GM18520 (cell line): Measurements from ENCODE around the gene BOD1L1.
A peak's percentile ranks its signal among the peaks of the same experiment; 100 is the strongest.

Experiments used
- ATAC-seq: cut with Tn5 transposase; IDR thresholded peaks from one replicate; pipeline ENCODE4 v1.9.1; 2021; ENCODE audit not compliant: unreplicated experiment

BOD1L1 gene

GRCh38 chr4:13626492-13627177 is 890 bp downstream of the BOD1L1 start:
- no peak for ATAC-seq

- ATAC-seq: no peak
These were observed 9.2 kb downstream of the BOD1L1 start for GRCh38 chr4:13618212-13618806.

- no peak for ATAC-seq
These were observed 9.7 kb downstream of the BOD1L1 start for GRCh38 chr4:13617801-13618200.

GRCh38 chr4:13616597-13616996 is 10.9 kb downstream of the BOD1L1 start:
- ATAC-seq: no peak

- peak; percentile 27 for ATAC-seq
These were observed 12.4 kb downstream of the BOD1L1 start for GRCh38 chr4:13615161-13615560.

GRCh38 chr4:13612569-13612968 is 15.0 kb downstream of the BOD1L1 start:
- no peak for ATAC-seq

- ATAC-seq: peak; percentile 97
These were observed 16.2 kb downstream of the BOD1L1 start for GRCh38 chr4:13611283-13611842.

- ATAC-seq: no peak
These were observed 22.2 kb downstream of the BOD1L1 start for GRCh38 chr4:13605330-13605729.

GRCh38 chr4:13601848-13602247 is 25.7 kb downstream of the BOD1L1 start:
- ATAC-seq: no peak

GRCh38 chr4:13601048-13601447 is 26.5 kb downstream of the BOD1L1 start:
- ATAC-seq: peak; percentile 71

GRCh38 chr4:13599159-13599558 is 28.4 kb downstream of the BOD1L1 start:
- ATAC-seq: no peak

GRCh38 chr4:13597604-13598003 is 29.9 kb downstream of the BOD1L1 start:
- no peak for ATAC-seq

GRCh38 chr4:13597141-13597540 is 30.4 kb downstream of the BOD1L1 start:
- no peak for ATAC-seq

GRCh38 chr4:13592220-13592619 is 35.3 kb downstream of the BOD1L1 start:
- no peak for ATAC-seq

- no peak for ATAC-seq
These were observed 36.8 kb downstream of the BOD1L1 start for GRCh38 chr4:13590766-13591165.

- no peak for ATAC-seq
These were observed 38.6 kb downstream of the BOD1L1 start for GRCh38 chr4:13588954-13589353.

- ATAC-seq: no peak
These were observed 43.0 kb downstream of the BOD1L1 start for GRCh38 chr4:13584481-13584880.

GRCh38 chr4:13580036-13580435 is 47.5 kb downstream of the BOD1L1 start:
- no peak for ATAC-seq

- no peak for ATAC-seq
These were observed 49.9 kb downstream of the BOD1L1 start for GRCh38 chr4:13577660-13578059.

- no peak for ATAC-seq
These were observed 56.6 kb downstream of the BOD1L1 start for GRCh38 chr4:13570916-13571315.

GRCh38 chr4:13567125-13567524 is 60.4 kb downstream of the BOD1L1 start:
- no peak for ATAC-seq

GRCh38 chr4:13562876-13563275 is 64.6 kb downstream of the BOD1L1 start:
- ATAC-seq: no peak

GRCh38 chr4:13561673-13562072 is 65.9 kb downstream of the BOD1L1 start:
- ATAC-seq: no peak
